GM18499 (cell line): ENCODE results near the gene TMEM271.

Source experiments
- ATAC-seq: cut with Tn5 transposase; IDR thresholded peaks from one replicate; pipeline ENCODE4 v1.9.1; 2021; ENCODE audit warnings: moderate number of reproducible peaks; ENCODE audit not compliant: insufficient read depth, unreplicated experiment

Gene TMEM271

DNA sequence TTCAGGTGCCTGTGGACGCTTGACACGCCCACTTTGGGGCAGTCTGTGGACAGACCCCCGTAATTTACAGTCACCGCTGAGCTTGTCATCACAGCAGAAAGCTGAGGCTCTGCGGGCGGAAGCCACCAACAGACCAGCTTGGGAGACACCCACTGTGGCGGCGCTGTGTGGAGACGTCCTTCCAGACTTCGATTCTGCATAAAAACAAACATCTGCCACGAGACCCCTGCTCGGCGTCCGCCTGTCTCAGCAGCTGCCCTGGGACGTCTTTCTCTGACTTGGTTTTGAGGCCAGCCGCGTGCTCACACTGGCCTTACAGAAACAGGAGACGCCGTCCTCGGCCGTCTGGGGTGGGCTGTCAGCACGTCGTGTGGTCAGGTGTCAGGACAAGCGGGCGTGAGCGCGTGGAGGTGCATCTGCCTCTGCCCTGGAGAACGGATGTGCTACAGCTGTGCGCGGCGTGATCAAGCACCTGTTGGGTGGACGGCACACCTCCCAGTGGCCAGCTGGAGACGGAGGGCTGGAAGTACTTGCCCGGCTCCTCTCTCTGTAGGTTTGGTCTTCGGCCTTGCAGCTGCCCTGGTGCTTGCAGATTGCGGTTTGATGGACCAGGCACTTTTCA, 39.6 kb downstream of the TMEM271 start:
- no peak for ATAC-seq

- ATAC-seq = no peak
Observed at GRCh38 chr4:535924-536281, 40.2 kb downstream of the TMEM271 start.

DNA sequence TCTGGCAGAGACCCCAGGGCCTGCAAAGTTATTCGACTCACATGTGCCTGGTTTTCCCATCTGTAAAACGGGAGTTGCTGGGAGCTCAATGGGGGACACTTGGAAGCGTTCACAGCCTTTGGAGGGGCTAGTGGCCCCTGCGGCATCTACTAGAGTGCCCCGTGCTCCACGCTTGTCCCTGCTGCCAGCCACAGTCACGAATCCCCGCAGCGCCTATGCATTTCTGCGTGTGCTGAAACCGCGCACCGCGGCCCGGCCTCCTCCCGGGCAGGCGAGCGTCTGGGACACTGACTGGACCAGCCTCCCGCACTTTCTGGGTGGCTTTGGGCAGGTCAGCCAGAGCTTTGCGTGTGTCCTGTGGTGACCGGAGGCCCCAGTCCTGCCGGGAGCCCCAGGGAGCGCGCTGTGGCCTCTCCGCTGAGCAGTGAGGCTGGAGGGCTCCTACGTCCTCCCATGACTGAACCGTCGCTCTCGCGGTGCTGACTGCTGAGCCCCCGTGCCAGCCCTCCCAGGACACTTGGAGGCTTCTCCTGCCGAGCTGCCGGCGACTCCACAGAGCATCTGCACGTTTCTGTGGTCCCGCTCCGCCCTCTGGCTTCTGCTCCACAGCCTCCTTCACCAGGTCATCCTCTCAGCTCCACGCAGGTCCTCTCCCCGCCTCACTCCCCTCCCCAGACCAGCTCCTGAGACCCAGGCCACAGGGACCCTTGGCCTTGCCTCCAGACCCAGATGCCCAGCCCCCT, 40.7 kb downstream of the TMEM271 start:
- no peak for ATAC-seq

- ATAC-seq = no peak
Observed at GRCh38 chr4:534576-535151, 41.4 kb downstream of the TMEM271 start.

- ATAC-seq = no peak
Observed at GRCh38 chr4:534101-534575, 42.0 kb downstream of the TMEM271 start.

GRCh38 chr4:533318-534100, 42.6 kb downstream of the TMEM271 start:
- ATAC-seq = no peak

GRCh38 chr4:532588-533317, 43.3 kb downstream of the TMEM271 start:
- no peak for ATAC-seq

DNA sequence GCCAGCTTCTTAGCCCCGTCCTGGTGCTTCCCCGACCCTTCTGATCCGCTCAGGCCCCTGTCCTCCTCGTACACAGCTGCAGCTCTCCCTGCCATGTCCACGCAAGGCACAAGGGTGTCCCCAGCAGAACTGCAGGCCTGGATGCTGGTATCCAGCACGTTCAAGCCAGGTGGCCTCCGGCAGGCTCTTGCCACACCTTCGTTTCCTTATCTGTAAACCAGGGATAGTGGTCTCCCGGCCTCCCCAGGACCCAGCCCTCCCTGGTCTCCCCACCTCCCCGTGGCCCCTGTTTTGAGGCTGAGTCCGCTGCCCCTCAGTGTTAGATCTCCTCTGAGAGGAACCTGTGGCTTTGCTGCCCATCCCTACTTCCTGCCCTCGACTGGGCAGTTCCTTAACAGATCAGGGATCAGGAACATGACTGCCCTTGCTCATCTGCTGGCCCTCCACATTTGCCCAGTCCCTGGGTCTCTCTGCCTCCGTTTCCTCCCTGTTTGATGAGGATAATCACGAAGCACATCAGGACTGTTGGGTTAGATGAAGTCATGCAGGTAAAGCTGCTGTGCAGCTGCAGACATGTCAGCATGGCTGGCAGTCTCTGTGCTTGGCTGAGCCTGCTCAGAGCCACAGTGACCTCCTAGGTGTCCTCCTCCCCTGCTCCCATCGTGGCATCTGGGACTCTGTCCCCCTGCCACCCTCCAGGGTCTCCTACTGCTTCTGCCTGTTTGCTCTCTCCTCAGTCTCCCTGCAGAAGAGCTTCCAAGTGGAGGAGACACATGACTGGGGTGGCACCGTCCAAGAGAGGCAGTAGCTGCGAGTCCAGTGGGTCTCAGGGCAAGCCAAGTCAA, 44.2 kb downstream of the TMEM271 start:
- no peak for ATAC-seq

DNA sequence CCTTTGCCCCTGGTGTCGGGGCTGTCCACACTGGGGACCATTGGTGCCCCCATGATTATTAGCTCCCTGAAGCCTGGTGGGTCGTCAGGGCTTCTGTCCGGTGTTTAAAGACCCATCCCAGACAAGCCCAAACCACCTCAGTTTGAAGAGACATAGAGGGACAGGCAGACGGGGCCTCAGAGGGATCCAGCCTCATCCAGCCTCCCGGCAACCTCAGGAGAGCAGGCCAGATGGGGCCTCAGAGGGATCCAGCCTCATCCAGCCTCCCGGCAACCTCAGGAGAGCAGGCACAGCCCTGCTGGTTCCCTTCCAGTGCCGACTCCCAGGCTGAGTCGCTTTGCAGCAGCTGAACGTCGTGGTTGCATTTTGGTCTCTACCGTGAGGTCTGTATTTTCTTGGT, 45.0 kb downstream of the TMEM271 start:
- no peak for ATAC-seq

DNA sequence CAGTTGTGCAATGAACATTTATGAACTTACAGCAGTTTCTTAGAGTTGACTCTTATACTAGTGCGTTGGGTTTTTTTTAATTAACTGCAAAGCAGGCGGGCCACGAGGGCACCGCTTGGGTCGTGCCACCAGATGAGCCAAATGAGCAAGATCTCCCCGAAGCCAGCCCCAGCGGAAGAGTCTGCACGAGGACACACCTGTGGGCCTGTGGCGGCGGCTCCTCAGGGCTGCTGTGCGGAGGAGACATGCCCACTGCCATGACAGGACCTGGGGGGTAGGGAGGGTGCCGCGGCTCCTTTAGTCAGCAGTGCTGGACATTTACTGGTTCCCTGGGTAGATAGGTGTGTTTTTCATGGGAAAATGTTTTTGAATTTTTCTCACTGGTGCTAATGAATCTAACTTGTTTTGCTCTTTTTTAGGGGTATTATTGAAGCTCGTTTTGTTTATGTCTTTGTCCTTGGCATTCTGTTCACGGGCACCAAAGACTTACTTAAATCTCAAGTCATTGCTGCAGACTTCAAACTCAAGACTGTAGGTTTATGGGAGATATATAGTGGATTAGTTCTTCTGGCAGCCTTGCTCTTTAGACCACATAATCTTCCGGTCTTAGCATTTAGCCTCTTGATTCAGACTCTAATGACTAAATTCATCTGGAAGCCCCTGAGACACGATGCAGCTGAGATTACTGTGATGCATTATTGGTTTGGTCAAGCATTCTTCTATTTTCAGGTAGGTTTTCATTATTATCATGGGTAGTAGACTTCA, 45.9 kb downstream of the TMEM271 start:
- no peak for ATAC-seq

- no peak for ATAC-seq
Observed at GRCh38 chr4:529563-529962, 46.5 kb downstream of the TMEM271 start.

DNA sequence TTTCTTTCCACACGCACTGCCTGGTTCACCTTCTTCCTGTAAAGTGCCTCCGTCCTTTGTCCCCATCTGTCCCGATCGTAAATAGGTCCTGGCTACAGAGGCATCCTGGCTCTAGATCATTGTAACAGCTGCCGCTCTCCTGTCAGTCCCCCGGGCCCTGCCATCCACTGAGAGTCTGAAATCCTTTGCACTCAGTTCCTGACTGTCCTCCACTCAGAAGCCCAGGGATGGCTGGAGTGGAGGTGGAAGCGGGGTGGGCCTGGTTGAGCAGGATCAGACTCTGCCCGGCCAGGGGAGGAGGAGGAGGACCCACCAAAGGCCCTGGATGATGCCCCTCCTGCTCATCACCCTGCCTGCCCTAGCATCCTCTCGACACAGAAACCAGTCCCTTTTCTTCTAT, 47.3 kb downstream of the TMEM271 start:
- no peak for ATAC-seq

GRCh38 chr4:528296-528695, 47.8 kb downstream of the TMEM271 start:
- ATAC-seq = no peak

- no peak for ATAC-seq
Observed at GRCh38 chr4:526971-527460, 49.1 kb downstream of the TMEM271 start.

GRCh38 chr4:526189-526909, 49.7 kb downstream of the TMEM271 start:
- no peak for ATAC-seq

DNA sequence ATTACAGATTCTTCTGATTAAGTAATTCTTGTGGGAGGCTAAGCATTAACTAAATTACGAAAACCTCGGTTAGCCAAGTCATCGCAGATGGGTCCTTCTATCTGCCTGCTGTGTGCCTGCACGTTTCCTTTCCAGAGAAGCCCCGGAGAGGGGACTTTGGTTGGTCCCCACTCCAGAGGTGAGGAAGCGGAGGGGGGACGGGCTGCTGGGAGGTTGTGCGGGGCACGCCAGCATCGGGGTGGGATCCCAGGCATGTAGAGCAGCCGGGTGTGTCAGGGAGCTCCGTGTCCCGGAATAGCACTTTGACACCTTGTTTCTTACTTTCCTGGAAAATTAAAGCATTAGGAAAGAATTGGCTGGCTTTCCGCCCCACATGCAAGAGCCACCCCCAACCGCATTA, 50.4 kb downstream of the TMEM271 start:
- ATAC-seq = no peak

GRCh38 chr4:524196-524595, 51.9 kb downstream of the TMEM271 start:
- no peak for ATAC-seq
